NT2/D1 (cell line): ENCODE data around the gene AHI1.

ENCODE experiments used
- SUZ12 ChIP-seq: IDR thresholded peaks from 2 replicates; pipeline ENCODE4 v1.6.1; 2011; ENCODE audit not compliant: insufficient read length, insufficient read depth; ENCODE audit errors: extremely low read depth
- YY1 ChIP-seq: IDR thresholded peaks from 2 replicates; pipeline ENCODE4 v1.6.1; 2011; ENCODE audit not compliant: insufficient read length, insufficient read depth
- ZNF274 ChIP-seq: IDR thresholded peaks from 2 replicates; pipeline ENCODE4 v1.6.1; 2011; ENCODE audit warnings: mild to moderate bottlenecking, low read depth, low read length

DNA sequence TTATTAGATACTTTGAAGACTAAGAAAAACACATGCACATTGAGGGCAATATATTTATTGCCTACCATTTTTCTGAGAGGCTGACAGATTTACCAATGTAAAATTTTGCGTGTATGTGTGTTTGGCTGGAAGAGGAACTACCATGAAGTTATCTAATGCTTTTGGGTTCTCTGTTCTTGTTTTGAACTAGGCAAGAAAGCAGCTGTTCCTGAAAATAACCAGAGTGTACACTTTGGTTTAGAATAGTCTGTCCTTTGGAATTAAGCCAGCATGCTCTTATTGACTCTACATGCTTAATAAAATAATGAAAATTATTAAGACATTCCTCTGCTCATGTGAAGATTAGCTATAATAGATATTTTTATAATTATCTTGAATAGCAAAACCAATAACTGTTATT is 187.2 kb downstream of the AHI1 start:
- TF ChIP-seq ZNF274 (no peak), SUZ12 (no peak), YY1 (no peak)
